SIG-M5 treated with dmso at 0.1 percent for 504 hours (cell line): Measurements from ENCODE around the gene OSBPL1A.
"Not testable (repeated sequence)": the region's sequence is repeated elsewhere in the genome, so short reads cannot be mapped to it uniquely, and the experiment has no call there.

Experiments used
- DNase-seq: peaks from one replicate; lab custom pipeline; 2025; ENCODE audit not compliant: unreplicated experiment; lab: John Stamatoyannopoulos, UW

Gene OSBPL1A

DNA sequence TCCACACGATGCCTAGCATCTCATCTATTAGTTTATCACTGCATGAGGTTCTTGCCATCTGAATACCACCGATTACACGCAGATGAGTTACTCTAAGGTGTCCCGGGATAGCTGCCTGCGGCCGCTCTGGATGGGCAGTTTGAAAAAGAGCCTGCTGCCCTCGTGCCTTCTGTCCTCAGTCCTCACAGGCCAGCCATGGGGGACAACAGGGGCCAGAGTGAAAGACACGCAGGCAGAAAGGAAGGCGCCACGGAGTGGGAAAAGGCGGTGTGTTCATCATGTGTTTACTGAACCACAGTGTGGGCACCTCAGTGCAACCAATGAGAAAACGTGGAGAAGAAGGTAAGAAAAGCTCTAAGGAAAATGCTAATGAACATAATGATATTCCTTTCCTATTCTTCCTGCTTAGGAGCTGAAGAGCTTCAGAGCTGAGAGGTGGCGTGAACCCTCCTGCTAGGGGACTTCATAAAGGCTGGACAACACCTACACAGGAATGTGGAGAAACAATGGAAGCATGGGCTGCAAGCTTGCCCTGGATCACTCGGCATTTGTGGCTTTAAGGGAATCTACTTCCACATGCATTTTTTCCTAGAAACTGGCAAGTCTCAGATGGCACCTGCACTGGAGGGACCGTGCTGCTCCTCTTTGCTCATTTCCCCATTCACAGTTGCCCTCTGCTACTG, 207.8 kb downstream of the OSBPL1A start:
- DNase-seq: no peak

DNA sequence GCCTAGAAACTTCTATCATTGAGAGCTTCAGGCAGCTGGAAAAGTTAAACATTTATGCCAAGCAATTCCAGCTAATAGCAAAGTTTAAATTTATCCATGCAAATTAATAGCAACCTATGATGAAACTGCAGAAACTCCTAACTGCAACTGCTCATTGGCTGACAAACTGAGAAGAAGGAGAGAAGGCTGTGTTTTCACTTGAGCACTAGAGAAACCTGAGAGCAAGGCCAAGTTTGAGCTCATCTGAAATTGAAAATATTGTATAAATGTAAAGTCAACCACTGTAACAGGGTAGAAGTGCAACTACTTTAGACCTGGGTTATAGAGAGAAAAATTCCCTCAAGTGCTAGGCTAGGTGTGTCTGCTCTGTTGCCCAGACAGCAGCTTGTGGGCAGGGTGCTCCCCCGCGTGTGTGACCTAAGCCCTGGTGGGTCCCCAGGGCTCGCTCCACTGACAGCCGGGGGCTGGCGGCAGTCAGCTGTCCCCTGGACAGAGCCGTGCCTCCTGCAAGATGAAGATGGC, 208.6 kb downstream of the OSBPL1A start:
- no peak for DNase-seq

GRCh38 chr18:24188120-24188519, 209.5 kb downstream of the OSBPL1A start:
- DNase-seq: no peak

DNA sequence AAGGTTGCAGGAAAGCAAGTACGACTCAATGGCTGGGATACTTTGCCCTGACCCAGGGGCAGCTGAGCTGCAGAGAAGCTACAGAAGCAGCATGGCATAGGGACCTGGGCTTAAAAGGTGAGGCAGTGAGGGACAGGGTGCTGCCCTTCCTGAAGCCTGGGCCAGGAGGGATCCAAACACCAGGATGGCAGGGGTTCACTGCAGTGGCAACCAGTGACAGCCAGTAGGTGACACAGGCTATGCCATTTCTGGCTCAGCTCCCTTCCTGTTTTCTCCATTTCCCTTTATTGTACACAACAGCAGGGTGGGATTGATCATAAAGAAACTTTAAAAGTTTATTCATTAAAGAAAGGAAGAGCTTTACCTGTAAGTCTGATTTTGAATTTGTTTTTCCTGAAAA, 209.9 kb downstream of the OSBPL1A start:
- DNase-seq: no peak

GRCh38 chr18:24187049-24187448, 210.6 kb downstream of the OSBPL1A start:
- peak; percentile 71 for DNase-seq

GRCh38 chr18:24185805-24186204, 211.8 kb downstream of the OSBPL1A start:
- no peak for DNase-seq

- no peak for DNase-seq
These were observed 215.8 kb downstream of the OSBPL1A start for GRCh38 chr18:24181806-24182205.

- no peak for DNase-seq
These were observed 217.6 kb downstream of the OSBPL1A start for GRCh38 chr18:24180048-24180447.

GRCh38 chr18:24177499-24178133, 220.0 kb downstream of the OSBPL1A start:
- DNase-seq: no peak

GRCh38 chr18:24176727-24177416, 220.8 kb downstream of the OSBPL1A start:
- peak; percentile 55 for DNase-seq

GRCh38 chr18:24173997-24174396, 223.6 kb downstream of the OSBPL1A start:
- no peak for DNase-seq

DNA sequence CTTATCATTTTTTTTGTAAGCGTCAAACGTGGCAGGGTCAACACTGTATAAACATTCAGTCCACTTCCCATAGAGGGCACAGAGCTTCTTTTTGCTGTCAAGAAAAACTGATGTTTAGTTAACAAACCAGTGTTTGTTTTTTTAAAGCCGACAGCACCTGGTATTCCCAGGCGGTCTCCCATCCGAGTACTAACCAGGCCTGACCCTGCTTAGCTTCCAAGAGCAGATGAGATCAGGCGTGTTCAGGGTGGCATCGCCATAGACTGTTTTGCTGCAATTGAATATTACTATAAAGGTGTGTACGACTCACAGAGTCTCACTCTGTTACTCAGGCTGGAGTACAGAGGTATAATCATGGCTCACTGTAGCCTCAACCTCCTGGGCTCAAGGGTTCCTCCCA, 227.3 kb downstream of the OSBPL1A start:
- no peak for DNase-seq

- DNase-seq: no peak
These were observed 229.1 kb downstream of the OSBPL1A start for GRCh38 chr18:24168496-24168895.

DNA sequence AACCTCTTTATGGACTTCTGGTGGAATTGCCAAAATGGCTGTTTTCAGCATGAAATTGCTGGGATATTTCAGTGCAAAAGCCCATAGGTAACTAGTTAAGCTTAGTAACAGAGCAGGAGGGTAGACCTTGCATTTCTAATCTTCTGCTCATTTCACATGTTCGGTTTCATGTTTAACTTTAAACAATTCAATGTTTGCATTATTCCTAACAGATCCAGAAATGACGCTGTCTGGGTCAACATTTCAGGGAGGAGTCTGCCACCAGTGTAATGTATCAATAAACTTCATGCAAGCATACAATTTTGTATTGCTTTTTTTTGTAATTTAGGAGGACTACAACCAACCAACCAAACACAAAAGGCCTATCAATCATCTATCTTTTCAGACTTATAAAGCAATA, 236.3 kb downstream of the OSBPL1A start:
- no peak for DNase-seq

GRCh38 chr18:24160086-24160485, 237.5 kb downstream of the OSBPL1A start:
- DNase-seq: no peak

- no peak for DNase-seq
These were observed 239.8 kb downstream of the OSBPL1A start for GRCh38 chr18:24157855-24158254.

- DNase-seq: no peak
These were observed 244.2 kb downstream of the OSBPL1A start for GRCh38 chr18:24153397-24153796.

GRCh38 chr18:24149591-24149990, 248.0 kb downstream of the OSBPL1A start:
- DNase-seq: not testable (repeated sequence)

GRCh38 chr18:24142376-24142775, 255.2 kb downstream of the OSBPL1A start:
- DNase-seq: no peak

- no peak for DNase-seq
These were observed 256.9 kb downstream of the OSBPL1A start for GRCh38 chr18:24140697-24141096.

- peak; percentile 25 for DNase-seq
These were observed 258.6 kb downstream of the OSBPL1A start, which contains the start of gene CABYR for GRCh38 chr18:24138789-24139616. Gene CABYR (plus strand): TSS chr18:24139062. CDS start chr18:24143115, 4,053 bp downstream.
